Keratinocyte (primary cell): ENCODE measurements around the gene RBM10. TPM values are rescaled to one million over a fixed set of nuclear protein-coding genes. Genes with fewer than 3 reads are reported as not detected.

Experiments
- DNase-seq: peaks from one replicate; pipeline ENCODE4 v3.0.0-alpha.2; 2011; ENCODE audit warnings: low read depth, missing footprints, low spot score
- FAIRE-seq: peaks from 2 replicates; lab custom pipeline; 2011; peaks lifted over from hg19 to GRCh38; lab: Jason Lieb, UNC
- H2AFZ ChIP-seq: 2 replicates; pipeline ENCODE4 v1.6.0; 2012; ENCODE audit warnings: low read length, control low read depth, inconsistent platforms; ENCODE audit not compliant: control insufficient read depth
- H3K27ac ChIP-seq: 2 replicates; pipeline ENCODE4 v1.5.1; 2011; ENCODE audit warnings: low read length; ENCODE audit not compliant: control insufficient read depth, insufficient read depth
- H3K27me3 ChIP-seq: 3 replicates; pipeline ENCODE4 v1.6.0; 2011; ENCODE audit warnings: low read length; ENCODE audit not compliant: control insufficient read depth, insufficient read depth; ENCODE audit errors: extremely low read depth
- H3K36me3 ChIP-seq, 2 experiments: 2 replicates in 1 of 2; 3 replicates in 1 of 2; pipeline ENCODE4 v1.5.1; 2011; ENCODE audit warnings: low read length in 2 of 2, mild to moderate bottlenecking in 1 of 2; ENCODE audit not compliant: control insufficient read depth in 2 of 2, insufficient read depth in 2 of 2; ENCODE audit errors: extremely low read depth in 1 of 2
- H3K4me1 ChIP-seq: 3 replicates; pipeline ENCODE4 v1.5.1; 2011; ENCODE audit warnings: low read length; ENCODE audit not compliant: control insufficient read depth, insufficient read depth; ENCODE audit errors: extremely low read depth
- H3K4me2 ChIP-seq: 3 replicates; pipeline ENCODE4 v1.6.0; 2011; ENCODE audit warnings: low read depth, low read length; ENCODE audit not compliant: control insufficient read depth, insufficient read depth; ENCODE audit errors: extremely low read depth
- H3K4me3 ChIP-seq, 3 experiments: fragments of 200-600 bp in 1 of 3; sonication (generic) in 1 of 3; 2 replicates in 2 of 3; 3 replicates in 1 of 3; pipeline ENCODE4 v1.5.1; 2011 to 2016; ENCODE audit warnings: low read length in 3 of 3, mild to moderate bottlenecking in 3 of 3, control low read depth in 2 of 3, inconsistent platforms in 1 of 3, low read depth in 1 of 3, mixed read lengths in 1 of 3, mixed run types in 1 of 3, moderate library complexity in 1 of 3; ENCODE audit not compliant: control insufficient read depth in 2 of 3, insufficient read depth in 2 of 3; ENCODE audit errors: extremely low read depth in 1 of 3
- H3K79me2 ChIP-seq: 2 replicates; pipeline ENCODE4 v1.6.0; 2012; ENCODE audit warnings: low read length; ENCODE audit not compliant: control insufficient read depth, insufficient read depth
- H3K9ac ChIP-seq: 3 replicates; pipeline ENCODE4 v1.6.0; 2011; ENCODE audit warnings: low read length; ENCODE audit not compliant: control insufficient read depth, insufficient read depth; ENCODE audit errors: extremely low read depth
- H3K9me1 ChIP-seq: 3 replicates; pipeline ENCODE4 v1.6.0; 2011; ENCODE audit warnings: low read length; ENCODE audit not compliant: control insufficient read depth, insufficient read depth; ENCODE audit errors: extremely low read depth
- H3K9me3 ChIP-seq: 2 replicates; pipeline ENCODE4 v1.5.1; 2012; ENCODE audit warnings: low read depth, low read length; ENCODE audit not compliant: control insufficient read depth
- H4K20me1 ChIP-seq: 3 replicates; pipeline ENCODE4 v1.6.0; 2011; ENCODE audit warnings: low read length; ENCODE audit not compliant: control insufficient read depth, insufficient read depth; ENCODE audit errors: extremely low read depth
- EZH2 ChIP-seq: IDR thresholded peaks from one replicate; pipeline ENCODE4 v1.6.1; 2012; ENCODE audit warnings: inconsistent platforms, mild to moderate bottlenecking, low read length, moderate library complexity
- dilution Hi-C: fragments of 300-500 bp; cut with MboI; formaldehyde crosslinking; loops from one replicate; pipeline ENCODE4 v1.7.0; 2020; ENCODE audit warnings: low sequenced_read_pairs; ENCODE audit not compliant: extremely low pct_ligation_motif_present
- polyA plus RNA-seq, 5 experiments: library from polyadenylated mRNA; depleted of rRNA in 3 of 5; stranded (reverse) in 3 of 5; stranded (forward) in 1 of 5; unstranded in 1 of 5; fragments of >200 nt; gene quantifications; 1 replicate in 1 of 5; 2 replicates in 3 of 5; 3 replicates in 1 of 5; pipeline versions ENCODE4 v1.2.1 to v1.2.3, GENCODE V29; 2011 to 2012; ENCODE audit warnings: missing spikeins in 2 of 5, low read depth in 1 of 5, low replicate concordance in 1 of 5
- TF ChIP-seq, protein P1 (sequence below), 3 experiments: IDR thresholded peaks in 1 of 3; conservative IDR thresholded peaks in 1 of 3; optimal IDR thresholded peaks in 1 of 3; 2 replicates in 2 of 3; 3 replicates in 1 of 3; pipeline versions ENCODE3 to v1.5.1; 2011; ENCODE audit warnings: low read length in 3 of 3, mild to moderate bottlenecking in 3 of 3, moderate library complexity in 2 of 3, control low read depth in 1 of 3, inconsistent platforms in 1 of 3; ENCODE audit not compliant: insufficient read depth in 2 of 3; ENCODE audit errors: extremely low read depth in 1 of 3

The RBM10 gene
- polyA plus RNA-seq, 1 donor (not counting 4 experiments of a cell fraction or from before 2014, with no cell fraction given), result 10.8 TPM

- TF ChIP-seq EZH2, result no peak
- TF ChIP-seq, protein P1, sequence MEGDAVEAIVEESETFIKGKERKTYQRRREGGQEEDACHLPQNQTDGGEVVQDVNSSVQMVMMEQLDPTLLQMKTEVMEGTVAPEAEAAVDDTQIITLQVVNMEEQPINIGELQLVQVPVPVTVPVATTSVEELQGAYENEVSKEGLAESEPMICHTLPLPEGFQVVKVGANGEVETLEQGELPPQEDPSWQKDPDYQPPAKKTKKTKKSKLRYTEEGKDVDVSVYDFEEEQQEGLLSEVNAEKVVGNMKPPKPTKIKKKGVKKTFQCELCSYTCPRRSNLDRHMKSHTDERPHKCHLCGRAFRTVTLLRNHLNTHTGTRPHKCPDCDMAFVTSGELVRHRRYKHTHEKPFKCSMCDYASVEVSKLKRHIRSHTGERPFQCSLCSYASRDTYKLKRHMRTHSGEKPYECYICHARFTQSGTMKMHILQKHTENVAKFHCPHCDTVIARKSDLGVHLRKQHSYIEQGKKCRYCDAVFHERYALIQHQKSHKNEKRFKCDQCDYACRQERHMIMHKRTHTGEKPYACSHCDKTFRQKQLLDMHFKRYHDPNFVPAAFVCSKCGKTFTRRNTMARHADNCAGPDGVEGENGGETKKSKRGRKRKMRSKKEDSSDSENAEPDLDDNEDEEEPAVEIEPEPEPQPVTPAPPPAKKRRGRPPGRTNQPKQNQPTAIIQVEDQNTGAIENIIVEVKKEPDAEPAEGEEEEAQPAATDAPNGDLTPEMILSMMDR (optimal IDR thresholded peaks at IDR 0.05 in 1 of 3, IDR thresholded peaks at IDR 0.05 in 1 of 3, conservative IDR thresholded peaks at IDR 0.05 in 1 of 3; ENCODE audit: extremely low read depth in 1 of 3, insufficient read depth in 2 of 3, low read length in 3 of 3), result no peak
- no peaks in the 10 kb centered on the region for H3K27me3 ChIP-seq
- no peak overlapping the region for H3K27ac ChIP-seq
- DNase-seq (no peak), FAIRE-seq (no peak)
- H3K79me2 ChIP-seq, result peaks cover 18% of the 10 kb centered on the region
- H3K9me3 ChIP-seq, result no peaks in the 10 kb centered on the region
- H3K9me1 ChIP-seq, result no peaks in the 10 kb centered on the region
- H2AFZ ChIP-seq, result no peak overlapping the region
- dilution Hi-C loops, result no loop called here
- peaks cover 25% of the 10 kb centered on the region for H4K20me1 ChIP-seq
- H3K4me1 ChIP-seq, result peaks cover 31% of the 10 kb centered on the region
- H3K4me2 ChIP-seq, result no peak overlapping the region
- H3K4me3 ChIP-seq, result no peak overlapping the region
- H3K36me3 ChIP-seq, result peaks cover 46 to 50% of the 10 kb centered on the region in 2 experiments
- no peak overlapping the region for H3K9ac ChIP-seq
Measured at GRCh38 chrX:47215291-47215900, 70.4 kb downstream of the RBM10 start.

- Histone ChIP-seq H3K4me2 (peak overlapping the region; percentile 93), H4K20me1 (peaks cover 27% of the 10 kb centered on the region), H3K79me2 (peaks cover 29% of the 10 kb centered on the region), H3K4me3 (no peak overlapping the region), H3K9me1 (no peaks in the 10 kb centered on the region), H3K9ac (peak overlapping the region; percentile 81), H3K36me3 (peaks cover 36 to 44% of the 10 kb centered on the region in 2 experiments), H3K9me3 (no peaks in the 10 kb centered on the region), H3K27ac (peak overlapping the region; percentile 95), H3K4me1 (peaks cover 34% of the 10 kb centered on the region), H2AFZ (no peak overlapping the region), H3K27me3 (no peaks in the 10 kb centered on the region)
- DNase-seq (no peak), FAIRE-seq (no peak)
- dilution Hi-C loops, result no loop called here
- TF ChIP-seq, protein P1 (optimal IDR thresholded peaks at IDR 0.05 in 1 of 3, IDR thresholded peaks at IDR 0.05 in 1 of 3, conservative IDR thresholded peaks at IDR 0.05 in 1 of 3; ENCODE audit: extremely low read depth in 1 of 3, insufficient read depth in 2 of 3, low read length in 3 of 3), result no peak
- TF ChIP-seq EZH2, result no peak
Measured at GRCh38 chrX:47216393-47216925, 71.4 kb downstream of the RBM10 start.
